ENCODE data around the gene MFRP.

The MFRP gene

GRCh38 chr11:119359365-119360214 lies 13.1 kb upstream of the MFRP start:
- DNase-seq (ENCODE audit: low spot score) = no peak

GRCh38 chr11:119357074-119357473 lies 10.6 kb upstream of the MFRP start:
- DNase-seq (ENCODE audit: low spot score) = no peak

GRCh38 chr11:119356349-119357031 lies 10.0 kb upstream of the MFRP start:
- peak; percentile 72 for DNase-seq (ENCODE audit: low spot score)

DNA sequence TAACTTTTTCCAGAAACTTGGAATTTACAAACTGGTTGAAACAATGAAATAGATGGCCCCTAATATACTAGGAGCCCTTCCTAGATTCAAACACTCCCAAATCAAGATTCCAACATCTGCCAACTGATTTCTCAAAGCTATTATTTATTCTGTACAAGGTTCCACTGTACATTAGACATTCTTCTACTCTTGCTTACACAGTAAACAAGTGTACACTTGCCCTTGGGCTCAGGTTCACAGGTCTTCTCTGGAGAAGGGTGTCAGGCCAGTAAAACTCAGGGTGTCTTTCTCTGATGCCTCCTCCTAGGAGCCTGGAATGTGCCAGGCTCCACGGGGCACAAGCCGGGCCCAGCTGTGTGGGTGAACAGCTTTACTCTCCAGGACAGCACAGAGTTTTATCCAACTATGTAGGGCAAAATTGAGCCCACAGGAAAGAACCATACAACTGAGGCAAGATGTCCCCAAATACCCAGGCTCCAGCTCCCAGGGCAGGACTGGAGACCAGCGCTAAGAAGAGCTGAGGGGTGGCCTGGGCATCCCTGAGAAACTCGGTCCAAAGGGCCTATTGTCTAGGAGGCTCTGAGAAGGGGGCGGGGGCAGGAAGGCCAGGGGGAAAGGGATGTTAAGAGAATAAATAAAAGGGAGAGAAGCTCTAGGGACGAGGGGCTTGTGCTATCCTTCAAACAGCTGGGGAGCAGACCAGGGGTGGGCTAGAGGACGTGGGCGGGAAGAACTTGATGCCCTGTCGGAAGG lies 8.8 kb upstream of the MFRP start:
- DNase-seq (ENCODE audit: low spot score) = no peak

- DNase-seq (ENCODE audit: low spot score) = no peak
These were observed 6.4 kb upstream of the MFRP start for GRCh38 chr11:119352857-119353260.

GRCh38 chr11:119351232-119351631 lies 4.7 kb upstream of the MFRP start:
- DNase-seq (ENCODE audit: low spot score) = no peak

DNA sequence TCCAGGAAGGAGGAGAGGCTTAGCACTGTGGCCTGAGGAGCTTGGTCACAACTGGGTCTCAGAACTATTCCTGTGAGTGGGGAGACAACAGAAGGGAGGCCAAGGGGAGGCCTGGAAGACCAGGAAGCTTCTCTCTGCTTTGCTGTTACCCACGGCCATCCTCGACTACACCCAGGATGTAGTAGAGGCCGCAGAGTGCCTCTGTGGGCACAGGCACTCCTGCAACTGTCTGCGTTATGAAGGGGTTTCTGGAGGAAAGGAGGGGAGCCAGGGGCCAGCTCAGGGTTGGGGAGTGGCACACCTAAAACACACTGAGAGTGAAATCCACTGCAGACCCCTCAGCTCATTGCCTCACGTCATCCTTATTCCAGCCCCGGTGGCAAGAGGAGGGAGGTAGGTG lies 3.8 kb upstream of the MFRP start:
- DNase-seq (ENCODE audit: low spot score) = no peak

GRCh38 chr11:119347940-119348605 lies 1.6 kb upstream of the MFRP start:
- DNase-seq (ENCODE audit: low spot score) = no peak

GRCh38 chr11:119347242-119347641 lies 737 bp upstream of the MFRP start:
- DNase-seq (ENCODE audit: low spot score) = no peak

DNA sequence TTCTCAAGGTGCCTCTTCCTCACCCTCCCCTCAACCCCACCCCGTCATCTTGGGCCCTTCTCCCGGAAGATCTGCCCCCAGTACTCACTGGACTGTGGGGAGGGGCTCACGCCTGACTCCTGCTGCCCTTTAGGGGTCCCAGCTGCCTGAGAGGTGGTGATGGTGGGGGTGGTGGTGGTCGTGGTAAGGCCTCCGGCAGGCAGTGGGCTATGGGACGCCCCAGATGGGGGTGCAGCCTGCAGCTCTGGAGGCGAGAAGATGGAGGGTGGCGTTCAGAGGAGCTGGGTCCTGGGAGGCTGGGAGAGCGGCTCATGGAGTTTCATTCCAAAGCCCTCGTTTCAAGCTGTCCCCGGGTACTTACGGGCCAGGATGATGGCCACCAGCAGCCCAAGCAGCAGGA lies 820 bp downstream of the MFRP start:
- no peak for DNase-seq (ENCODE audit: low spot score)

DNA sequence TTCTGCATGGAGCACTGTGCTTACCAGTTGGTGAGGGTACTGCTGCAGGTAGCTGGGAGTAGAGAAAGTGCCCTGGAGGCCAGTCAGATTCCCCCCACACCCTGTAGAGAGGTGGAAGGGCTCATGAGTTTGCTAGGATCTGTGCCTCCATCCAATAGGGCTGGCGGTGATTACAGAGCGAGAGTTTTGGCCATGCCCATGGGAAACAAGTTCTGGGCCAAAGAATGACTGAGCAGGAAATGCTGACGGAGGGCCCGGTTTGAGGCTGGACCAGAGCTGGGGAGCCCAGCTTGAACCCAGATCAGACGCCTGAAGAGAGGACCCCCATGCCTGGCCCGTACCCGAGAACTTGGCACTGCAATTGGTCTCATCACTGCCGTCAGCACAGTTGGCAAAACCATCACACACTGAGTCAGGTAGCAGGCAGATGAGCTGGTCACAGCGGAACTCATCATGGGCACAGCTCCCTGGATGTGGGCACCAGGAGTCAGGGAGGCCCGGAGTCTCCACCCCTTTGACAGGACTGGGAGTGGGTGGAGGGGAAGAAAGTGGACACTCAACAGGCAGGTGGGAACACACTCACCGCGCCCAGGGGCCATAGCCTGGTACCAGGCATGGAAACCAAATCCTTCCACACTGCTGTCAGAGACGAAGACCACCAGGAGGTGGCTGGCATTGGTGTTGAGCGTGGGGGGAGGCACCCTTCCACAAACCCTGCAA lies 2.1 kb downstream of the MFRP start:
- DNase-seq (ENCODE audit: low spot score) = no peak

- DNase-seq (ENCODE audit: low spot score) = no peak
These were observed 2.8 kb downstream of the MFRP start for GRCh38 chr11:119343726-119344125.

GRCh38 chr11:119342362-119343130 lies 4.0 kb downstream of the MFRP start:
- DNase-seq (ENCODE audit: low spot score) = no peak

DNA sequence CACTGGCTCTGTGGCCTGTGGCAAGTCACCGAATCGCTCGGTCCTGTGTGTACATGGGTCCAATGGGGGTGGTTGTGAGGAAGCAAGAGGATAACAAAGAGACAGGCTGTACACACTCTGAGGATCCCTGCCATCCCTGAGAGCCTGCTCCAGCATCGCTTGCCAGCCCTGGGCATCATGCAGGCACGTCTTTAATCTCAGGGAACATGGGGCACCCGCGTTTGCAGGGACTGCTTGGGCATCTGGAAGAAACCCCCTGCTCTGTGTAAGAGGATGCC lies 4.5 kb downstream of the MFRP start:
- DNase-seq (ENCODE audit: low spot score) = no peak

- DNase-seq (ENCODE audit: low spot score) = no peak
These were observed 5.1 kb downstream of the MFRP start for GRCh38 chr11:119341222-119342022.

DNA sequence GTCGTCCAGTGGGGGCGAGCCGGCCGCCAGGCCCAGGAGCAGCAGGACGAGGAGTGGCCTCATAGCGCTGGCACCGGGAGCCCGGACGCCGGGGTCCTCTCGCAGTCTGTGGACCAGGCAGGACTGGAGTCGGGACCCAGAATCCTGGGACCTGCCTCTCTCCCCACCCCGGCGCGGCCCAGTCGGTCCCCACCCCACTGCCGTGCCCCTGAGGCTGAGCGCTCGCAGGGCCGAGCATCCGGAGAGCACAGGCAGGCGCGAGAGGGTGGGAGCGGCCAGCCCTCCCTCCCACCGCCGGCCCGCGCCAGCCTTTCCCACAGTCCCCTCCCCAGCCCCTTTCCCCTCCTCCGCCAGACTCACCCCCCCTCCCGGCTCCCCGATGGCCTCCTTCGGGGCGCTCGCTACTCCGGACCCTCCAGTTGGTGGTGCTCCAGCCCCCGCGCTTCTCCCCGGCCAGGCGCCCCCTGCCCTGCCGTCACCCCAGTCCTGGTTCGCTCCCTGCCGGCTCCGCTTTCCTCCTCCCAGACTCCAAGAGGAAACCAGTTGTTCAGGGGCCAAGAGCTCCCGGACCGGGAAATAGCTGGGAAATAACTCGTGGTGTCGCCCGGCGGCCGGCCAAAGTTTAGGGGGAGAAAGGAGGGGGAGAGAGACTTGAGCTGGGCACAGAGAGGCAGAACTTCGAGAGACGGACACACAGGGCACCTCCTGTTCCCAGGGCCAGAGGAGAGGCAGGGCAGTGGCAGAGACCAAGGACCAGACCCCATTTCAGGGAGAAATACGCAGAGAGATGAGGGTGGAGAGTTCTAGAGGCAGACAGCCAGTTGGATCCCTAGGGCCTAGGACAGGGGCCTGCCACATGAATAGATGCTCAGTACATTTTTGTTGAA lies 5.9 kb downstream of the MFRP start, which contains the start of gene C1QTNF5:
C1QTNF5 (minus strand) TSS at position 549 of the 887 bp plus-strand sequence; CDS start at position 63, 486 bp downstream.
- no peak for DNase-seq (ENCODE audit: low spot score)

- peak; percentile 61 for DNase-seq (ENCODE audit: low spot score)
These were observed 6.7 kb downstream of the MFRP start for GRCh38 chr11:119339589-119340334.

DNA sequence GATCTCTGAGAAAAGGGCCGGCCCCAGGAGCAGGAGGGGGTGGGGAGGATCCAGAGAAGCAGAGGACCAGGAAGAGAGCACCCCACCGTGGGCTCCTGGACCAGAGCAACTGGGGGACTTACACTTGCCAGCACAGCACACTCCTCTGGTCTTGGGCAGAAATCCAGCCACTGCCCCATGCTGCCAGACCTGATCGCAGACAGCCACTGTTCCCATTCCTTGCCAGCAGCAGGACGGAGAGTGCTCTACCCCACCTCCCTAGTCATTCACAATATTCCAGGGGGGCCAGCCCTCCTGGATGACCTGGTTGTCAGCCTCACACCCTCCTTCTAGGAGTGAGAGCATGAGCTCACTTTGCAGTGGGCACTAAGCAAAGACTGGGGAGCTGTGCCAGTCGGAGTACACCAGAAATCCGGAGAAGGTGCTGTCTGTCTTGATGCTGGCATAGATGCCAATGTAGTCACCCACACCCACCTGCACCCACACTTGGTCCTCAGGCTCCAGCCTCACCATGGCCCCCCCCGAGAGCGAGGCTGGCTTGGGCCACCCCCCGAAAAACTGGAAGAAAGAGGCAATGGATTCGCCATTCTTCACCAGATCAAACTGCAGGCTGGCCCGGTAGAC lies 7.4 kb downstream of the MFRP start:
- peak; percentile 55 for DNase-seq (ENCODE audit: low spot score)

Data from cerebellar cortex (tissue), 1 donor.